ENCODE data around the gene NLN. TPM values are rescaled to one million over a fixed set of nuclear protein-coding genes. Genes with fewer than 3 reads are reported as not detected.

The NLN gene
- total and polyA plus RNA-seq, 2 of the 4 experiments (the other 2 are of a cell fraction) = 19.1 to 37.1 TPM

- Histone ChIP-seq H3K27me3 (ENCODE audit: control insufficient read depth, insufficient read depth, low read length) (no peaks in the 10 kb centered on the region), H2BK20ac (ENCODE audit: low read depth, low read length) (0 out of 2 replicates have a peak overlapping the region, but pooled peaks have one; percentile 8), H3K9me3 (ENCODE audit: control insufficient read depth, insufficient read depth, low read length) (no peaks in the 10 kb centered on the region), H2BK15ac (ENCODE audit: low read depth, low read length) (no peak overlapping the region), H3K23ac (ENCODE audit: low read depth, low read length) (no peak overlapping the region), H2AFZ (replicated peaks; ENCODE audit: low read length, poor library complexity) (no peak overlapping the region), H3K4me1 (ENCODE audit: control insufficient read depth, insufficient read depth, low read length) (peaks cover 8% of the 10 kb centered on the region), H3K36me3 (ENCODE audit: control insufficient read depth, insufficient read depth, low read length) (peaks cover 4% of the 10 kb centered on the region; the same call in 1 of the 2 replicates), H3K18ac (ENCODE audit: low read depth, low read length) (peak overlapping the region; percentile 7; the same call in 1 of the 2 replicates), H3K4me3 (ENCODE audit: insufficient read depth, low read depth, low read length) (no peak overlapping the region), H3K79me1 (ENCODE audit: low read depth in 1 of 2, low read length in 2 of 2) (peaks cover 0 to 3% of the 10 kb centered on the region in 2 experiments; a peak in 1 of 4 replicates), H4K20me1 (ENCODE audit: insufficient read depth, low read length) (no peaks in the 10 kb centered on the region), H3K4ac (ENCODE audit: low read depth, low read length) (no peak overlapping the region), H3K27ac (ENCODE audit: insufficient read depth, low read length) (no peak overlapping the region), H3K14ac (replicated peaks; ENCODE audit: low read depth, low read length) (no peak overlapping the region; the same call in 1 of the 2 replicates), H3K9ac (ENCODE audit: low read depth, low read length) (no peak overlapping the region), H4K91ac (ENCODE audit: insufficient read depth, low read depth, low read length) (no peak overlapping the region), H2AK5ac (ENCODE audit: low read depth, low read length) (no peak overlapping the region), H4K5ac (ENCODE audit: low read depth, low read length) (no peak overlapping the region; the same call in 1 of the 2 replicates), H4K8ac (ENCODE audit: low read depth in 2 of 2, low read length in 2 of 2) (no peak overlapping the region), H2BK120ac (ENCODE audit: low read depth, low read length) (no peak overlapping the region), H2AK9ac (replicated peaks; ENCODE audit: low read depth, low read length, poor library complexity) (no peak overlapping the region), H3K9me1 (ENCODE audit: insufficient read depth, low read length) (peaks cover 3% of the 10 kb centered on the region), H2BK5ac (ENCODE audit: low read depth, low read length, poor library complexity, severe bottlenecking) (no peak overlapping the region), H3K56ac (ENCODE audit: extremely low read depth, insufficient read depth, low read length) (no peak overlapping the region), H3K4me2 (ENCODE audit: low read depth, low read length) (no peak overlapping the region)
- WGBS, 2 experiments (ENCODE audit: extremely low coverage in 2 of 2, insufficient read length in 1 of 2) = no CpG with 5 or more reads among the region's 4 CpGs
- in situ Hi-C loops (cut with MboI; ENCODE audit: low sequenced_read_pairs) = no loop called here
- ChIA-PET POLR2A (ENCODE audit: unreplicated experiment) (no interaction called here), CTCF (no interaction called here)
- dilution Hi-C loops (cut with HindIII; ENCODE audit: low sequenced_read_pairs, unreplicated experiment) = no loop called here
- intact Hi-C loops (cut with micrococcal nuclease) = no loop called here
- TSS peak; percentile 32 for BruUV-seq (replicated peaks)
- DNase-seq (no peak), ATAC-seq (ENCODE audit: low read depth) (no peak)
- TF ChIP-seq MAZ (IDR thresholded peaks at IDR 0.05; ENCODE audit: borderline replicate concordance, low read depth, low read length) = no peak
- TF ChIP-seq POLR2A (IDR thresholded peaks at IDR 0.05; ENCODE audit: low read depth, low read length) = no peak
- no peak for TF ChIP-seq MXI1 (IDR thresholded peaks at IDR 0.05; ENCODE audit: borderline replicate concordance, low read depth, low read length)
- TF ChIP-seq BHLHE40 (IDR thresholded peaks at IDR 0.05; ENCODE audit: low read depth, low read length) = no peak
- TF ChIP-seq RCOR1 (IDR thresholded peaks at IDR 0.05; ENCODE audit: insufficient replicate concordance, low read length) = no peak
Observed at GRCh38 chr5:65823845-65824445, 101.9 kb downstream of the NLN start.
